Adrenal gland (tissue), 12 donors: Measurements from ENCODE around the gene TTC34. TPM values are rescaled to one million over a fixed set of nuclear protein-coding genes. Genes with fewer than 3 reads are reported as not detected.

Experiments used
- DNase-seq, 7 donors: peaks; one replicate each; pipeline ENCODE4 v3.0.0-alpha.2; 2019 to 2020
- H3K27ac ChIP-seq, 5 donors: fragments of 200-600 bp; sonication (generic) in 4 of 5; 1 replicate in 3 of 5; 2 replicates in 2 of 5; pipeline versions ENCODE4 v1.5.1 to v1.8.0; 2016 to 2020; ENCODE audit warnings: mild to moderate bottlenecking in 1 of 5
- H3K27me3 ChIP-seq: fragments of 200-600 bp; 2 replicates; pipeline ENCODE4 v1.8.0; 2021
- H3K36me3 ChIP-seq, 2 donors: fragments of 200-600 bp; replicated peaks in 1 of 2; 1 replicate in 1 of 2; 2 replicates in 1 of 2; pipeline versions ENCODE4 v1.5.1 to v1.8.0; 2018 to 2022
- H3K4me1 ChIP-seq, 2 donors: fragments of 200-600 bp; replicated peaks in 1 of 2; 1 replicate in 1 of 2; 2 replicates in 1 of 2; pipeline versions ENCODE4 v1.5.1 to v1.8.0; 2018 to 2021
- H3K4me3 ChIP-seq, 4 donors: fragments of 200-600 bp; sonication (generic) in 3 of 4; one replicate each; pipeline ENCODE4 v1.5.1; 2016 to 2018
- H3K9me3 ChIP-seq, 3 donors: fragments of 200-600 bp; sonication (generic) in 1 of 3; replicated peaks in 1 of 3; 1 replicate in 2 of 3; 2 replicates in 1 of 3; pipeline versions ENCODE4 v1.5.1 to v1.8.0; 2016 to 2021
- POLR2A ChIP-seq, 2 donors: fragments of 450-650 bp; IDR thresholded peaks; one replicate each; pipeline ENCODE4 v1.6.1; 2017; ENCODE audit warnings: antibody characterized with exemption in 2 of 2, mild to moderate bottlenecking in 2 of 2, moderate library complexity in 1 of 2
- WGBS, 4 donors: extraction: QIAGEN DNeasy Blood & Tissue Kit in 2 of 4; methylation state at CpG; one replicate each; pipeline versions ENCODE4 v1.1.5 to v1.1.7; 2013 to 2017; 5-methylcytosine and 5-hydroxymethylcytosine counted together
- intact Hi-C, 2 donors: fragments of 100-400 bp; cut with DNase I; formaldehyde crosslinking; loops; one replicate each; pipeline versions ENCODE4 v1.14.1 to v1.15.0; 2022 to 2023
- polyA plus RNA-seq, 3 donors: library from polyadenylated mRNA; stranded (reverse); fragments of 200-250 nt in 2 of 3; fragments of 350-450 nt in 1 of 3; fragmentation: Illumina TruSeq in 1 of 3; extraction: RNeasy Lipid Tissue Mini Kit (QIAGEN cat#74804) in 1 of 3; gene quantifications; one replicate each; pipeline ENCODE4 v1.2.3, GENCODE V29; 2013 to 2014
- total RNA-seq, 9 donors: library from RNA; depleted of rRNA in 4 of 9; stranded (reverse); fragments of >200 nt in 4 of 9; fragments of 120-200 nt in 1 of 9; fragmentation: NEBNext Ultra II Directional in 1 of 9; extraction: Animal tissue kit (Norgen Biotek cat#: 25700) in 1 of 9; gene quantifications; one replicate each; pipeline versions ENCODE4 v1.1.0 to v1.2.4, GENCODE V29; 2013 to 2023
- TF ChIP-seq, protein P1 (sequence below), 6 experiments: fragments of 450-650 bp in 4 of 6; fragments of 200-600 bp in 2 of 6; sonication (generic) in 1 of 6; IDR thresholded peaks; 1 replicate in 5 of 6; 2 replicates in 1 of 6; pipeline versions ENCODE4 v1.5.1 to v1.8.0; 2016 to 2021; ENCODE audit warnings: antibody characterized with exemption in 6 of 6, mild to moderate bottlenecking in 2 of 6, moderate library complexity in 1 of 6
- donor health status: healthy with polysubstance abuse.
- donor health status: Bipolar disorder and iron deficiency.
- donor health status: DM: yes; HTN: yes; CAD: no.
- donor health status: DM: no; HTN: no; CAD: no.
- donor health status: DM: no; HTN: no; CAD: no.
- donor health status: DM: yes; HTN: yes; CAD: no.

Gene TTC34
- total and polyA plus RNA-seq, 12 donors: 0.12 to 1.9 (median 0.47) TPM

DNA sequence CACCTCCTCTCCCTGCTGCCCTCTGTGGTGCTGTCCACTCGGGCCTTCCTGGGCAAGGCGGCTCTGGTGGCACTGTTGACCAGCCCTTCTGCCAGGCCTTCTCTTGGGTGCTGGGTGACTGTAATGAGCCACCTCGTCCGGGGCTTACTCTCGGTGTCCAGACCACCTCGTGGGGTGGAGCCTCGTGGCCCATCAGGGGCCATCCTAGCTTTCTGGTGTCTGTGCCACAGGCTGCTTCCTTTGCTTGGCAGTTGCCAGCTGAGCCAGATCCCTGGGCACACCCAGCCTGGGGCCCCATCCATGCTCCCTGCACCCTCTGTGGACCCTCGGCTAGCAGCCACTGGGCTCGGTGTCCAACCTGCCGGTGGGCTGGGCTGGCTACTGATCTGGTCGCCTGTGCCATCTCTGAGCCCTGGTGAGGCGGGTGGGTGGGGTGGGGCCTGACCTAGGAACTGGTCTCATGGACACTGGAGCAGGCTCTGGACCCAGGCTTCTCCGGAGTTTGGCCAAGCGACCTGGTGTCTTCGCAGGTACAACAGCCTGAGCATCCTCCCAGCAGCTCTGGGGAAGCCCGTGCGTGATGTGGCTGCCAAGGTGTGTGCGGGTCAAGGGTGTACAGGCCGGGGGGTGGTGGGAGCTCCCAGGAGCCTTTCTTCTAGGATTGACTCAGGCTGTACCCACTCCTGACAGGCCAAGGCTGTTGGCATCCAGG lies 213.5 kb downstream of the TTC34 start:
- Histone ChIP-seq H3K4me3 (no peak overlapping the region), H3K27ac (no peak overlapping the region), H3K36me3 (no peaks in the 10 kb centered on the region), H3K4me1 (peaks cover 17 to 25% of the 10 kb centered on the region in 2 donors), H3K27me3 (no peaks in the 10 kb centered on the region), H3K9me3 (no peaks in the 10 kb centered on the region)
- WGBS, 4 donors: 80 to 89% (median 87%) methylated on average over 5 to 19 of the region's 19 CpGs
- intact Hi-C loops: no loop called here
- DNase-seq: peak in 1 of 7 donors; percentile 17
- no peak for TF ChIP-seq POLR2A (IDR thresholded peaks at IDR 0.05)
- TF ChIP-seq, protein P1, sequence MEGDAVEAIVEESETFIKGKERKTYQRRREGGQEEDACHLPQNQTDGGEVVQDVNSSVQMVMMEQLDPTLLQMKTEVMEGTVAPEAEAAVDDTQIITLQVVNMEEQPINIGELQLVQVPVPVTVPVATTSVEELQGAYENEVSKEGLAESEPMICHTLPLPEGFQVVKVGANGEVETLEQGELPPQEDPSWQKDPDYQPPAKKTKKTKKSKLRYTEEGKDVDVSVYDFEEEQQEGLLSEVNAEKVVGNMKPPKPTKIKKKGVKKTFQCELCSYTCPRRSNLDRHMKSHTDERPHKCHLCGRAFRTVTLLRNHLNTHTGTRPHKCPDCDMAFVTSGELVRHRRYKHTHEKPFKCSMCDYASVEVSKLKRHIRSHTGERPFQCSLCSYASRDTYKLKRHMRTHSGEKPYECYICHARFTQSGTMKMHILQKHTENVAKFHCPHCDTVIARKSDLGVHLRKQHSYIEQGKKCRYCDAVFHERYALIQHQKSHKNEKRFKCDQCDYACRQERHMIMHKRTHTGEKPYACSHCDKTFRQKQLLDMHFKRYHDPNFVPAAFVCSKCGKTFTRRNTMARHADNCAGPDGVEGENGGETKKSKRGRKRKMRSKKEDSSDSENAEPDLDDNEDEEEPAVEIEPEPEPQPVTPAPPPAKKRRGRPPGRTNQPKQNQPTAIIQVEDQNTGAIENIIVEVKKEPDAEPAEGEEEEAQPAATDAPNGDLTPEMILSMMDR (IDR thresholded peaks at IDR 0.05): no peak

DNA sequence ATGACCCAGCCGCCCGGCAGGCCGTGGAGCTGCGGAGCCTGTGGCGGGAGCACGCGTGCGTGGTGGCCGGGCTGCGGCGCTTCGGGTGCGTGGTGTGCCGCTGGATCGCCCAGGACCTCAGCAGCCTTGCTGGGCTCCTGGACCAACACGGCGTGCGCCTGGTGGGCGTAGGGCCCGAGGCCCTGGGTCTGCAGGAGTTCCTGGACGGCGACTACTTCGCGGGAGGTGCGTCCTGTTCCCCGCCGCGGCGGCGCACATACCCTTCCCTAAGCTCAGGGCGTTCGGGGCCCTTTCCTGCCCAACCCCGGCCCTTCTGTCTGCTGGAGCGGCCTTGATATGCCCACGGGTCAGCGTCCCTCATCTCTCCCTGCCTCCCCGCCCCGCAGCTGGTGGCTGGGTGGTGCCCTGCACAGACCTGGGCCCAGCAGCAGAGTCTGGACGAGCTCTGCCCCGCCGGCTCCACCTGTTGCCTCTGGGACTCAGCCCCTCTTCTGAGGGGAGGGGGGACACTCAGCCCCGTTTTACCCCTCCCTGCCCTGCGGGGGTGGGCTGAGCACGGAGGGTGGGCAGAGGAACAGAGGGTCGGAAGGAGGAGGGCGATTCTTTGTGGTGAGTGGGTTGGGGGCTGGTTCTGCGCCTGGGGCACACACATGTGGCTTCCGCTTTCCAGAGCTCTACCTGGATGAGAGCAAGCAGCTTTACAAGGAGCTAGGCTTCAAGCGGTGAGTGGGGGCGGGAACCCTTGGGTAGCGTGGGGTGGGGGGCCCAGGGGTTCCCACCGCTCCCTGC lies 214.2 kb downstream of the TTC34 start:
- intact Hi-C loops: no loop called here
- no peaks in the 10 kb centered on the region for H3K9me3 ChIP-seq
- no peaks in the 10 kb centered on the region for H3K27me3 ChIP-seq
- H3K27ac ChIP-seq: peak overlapping the region in 2 of 5 donors; percentile 97 to 98
- WGBS, 4 donors: 11 to 15% (median 11%) methylated on average over 36 to 52 of the region's 52 CpGs; no CpG with 5 or more reads in 1 of the 4 donors
- peaks cover 17 to 25% of the 10 kb centered on the region in 2 donors for H3K4me1 ChIP-seq
- H3K4me3 ChIP-seq: peak overlapping the region in 3 of 4 donors; percentile 40 to 71 (median 56)
- DNase-seq: peak in 5 of 7 donors; percentile 49 to 63 (median 57)
- TF ChIP-seq, protein P1 (IDR thresholded peaks at IDR 0.05): no peak
- no peak for TF ChIP-seq POLR2A (IDR thresholded peaks at IDR 0.05)
- no peaks in the 10 kb centered on the region for H3K36me3 ChIP-seq

DNA sequence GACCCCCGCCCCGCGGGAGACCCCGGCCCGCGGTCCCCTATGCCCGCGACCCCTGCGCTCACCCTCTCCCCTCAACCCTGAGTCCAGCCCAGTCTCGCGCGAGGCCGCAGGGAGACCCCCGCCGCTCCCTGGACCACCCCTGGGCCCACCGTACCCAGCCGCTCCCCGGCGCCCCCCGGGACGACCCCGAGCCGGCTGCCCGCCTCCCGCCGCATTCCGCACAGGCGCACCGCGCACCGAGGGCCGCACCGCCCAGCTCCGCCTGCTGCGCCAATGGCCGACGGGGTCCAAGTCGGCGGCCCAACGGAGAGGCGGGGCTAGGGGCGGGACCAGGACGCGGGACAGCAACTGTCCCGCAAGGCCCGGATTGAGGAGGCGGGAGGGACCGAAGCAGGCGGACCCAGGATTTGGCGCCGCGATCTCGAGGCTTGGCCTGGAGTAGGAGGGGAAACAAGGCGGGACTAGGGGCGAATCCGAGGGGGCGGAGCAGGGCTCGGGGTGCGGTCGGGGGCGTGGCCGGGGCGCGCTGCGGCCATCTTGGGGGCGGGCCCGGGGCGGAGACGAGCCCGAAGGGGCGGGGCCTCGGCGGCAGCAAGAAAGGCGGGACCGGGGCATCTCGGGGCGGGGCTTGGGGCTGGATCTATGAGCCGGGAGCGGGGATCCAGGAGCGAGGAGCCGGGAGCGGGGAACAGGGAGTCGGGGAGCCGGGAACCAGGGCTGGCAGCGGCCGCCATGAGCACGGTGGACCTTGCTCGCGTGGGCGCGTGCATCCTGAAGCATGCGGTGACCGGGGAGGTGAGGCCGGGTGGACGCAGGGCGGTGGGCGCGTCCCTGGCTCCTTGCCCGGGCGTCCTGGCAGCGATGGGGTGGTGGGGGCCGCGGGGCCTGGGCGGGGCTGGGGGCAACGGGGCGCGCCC lies 215.1 kb downstream of the TTC34 start, which contains the start of gene PRXL2B:
PRXL2B (plus strand) TSS at position 624 of the 917 bp plus-strand sequence; CDS start at position 733, 109 bp downstream.
- H3K4me3 ChIP-seq: peak within 1 kb of the TSS in 3 of 4 donors; percentile 56 to 71 (median 70)
- no peaks in the 10 kb centered on the region for H3K9me3 ChIP-seq
- WGBS, 4 donors: 0 to 2% (median 0%) methylated on average over 6 to 107 of the region's 107 CpGs
- H3K27me3 ChIP-seq: no peaks in the 10 kb centered on the region
- DNase-seq: peak; percentile 99 to 100 (median 100)
- intact Hi-C loops: no loop called here
- peak; percentile 87 to 89 for TF ChIP-seq POLR2A (IDR thresholded peaks at IDR 0.05)
- TF ChIP-seq, protein P1 (IDR thresholded peaks at IDR 0.05): no peak
- no peaks in the 10 kb centered on the region for H3K36me3 ChIP-seq
- peak within 1 kb of the TSS; percentile 84 to 98 (median 93) for H3K27ac ChIP-seq
- H3K4me1 ChIP-seq: peaks cover 17 to 25% of the 10 kb centered on the region in 2 donors

Other genes starting within 250 kb of the TTC34 start
- 100 to 1,000 TPM in 6 of 9 donors, 10 to 100 TPM in 2, 1 to 10 TPM in 1; 7.0 to 127 (median 115) TPM for gene TNFRSF14, start 245.3 kb downstream of the TTC34 start, total RNA-seq
- 100 to 1,000 TPM in 2 of 3 donors, 10 to 100 TPM in 1; 11.6 to 554 (median 238) TPM for gene TNFRSF14, start 245.3 kb downstream of the TTC34 start, polyA plus RNA-seq
- 10 to 100 TPM; 16.9 to 64.0 (median 32.1) TPM for gene PRXL2B, start 214.9 kb downstream of the TTC34 start, total RNA-seq
- 10 to 100 TPM; 19.8 to 39.7 (median 25.8) TPM for gene PRXL2B, start 214.9 kb downstream of the TTC34 start, polyA plus RNA-seq
- 1 to 10 TPM in 8 of 9 donors, under 1 TPM in 1; 0.30 to 4.2 (median 1.6) TPM for gene MMEL1, start 168.7 kb downstream of the TTC34 start, total RNA-seq
- 1 to 10 TPM; 2.9 to 8.2 (median 7.4) TPM for gene MMEL1, start 168.7 kb downstream of the TTC34 start, polyA plus RNA-seq
- gene ACTRT2, start 219.8 kb upstream of the TTC34 start, total RNA-seq: not detected
- gene ACTRT2, start 219.8 kb upstream of the TTC34 start, polyA plus RNA-seq: not detected